Measurements from ENCODE around the gene VENTX.

Gene VENTX, protein sequence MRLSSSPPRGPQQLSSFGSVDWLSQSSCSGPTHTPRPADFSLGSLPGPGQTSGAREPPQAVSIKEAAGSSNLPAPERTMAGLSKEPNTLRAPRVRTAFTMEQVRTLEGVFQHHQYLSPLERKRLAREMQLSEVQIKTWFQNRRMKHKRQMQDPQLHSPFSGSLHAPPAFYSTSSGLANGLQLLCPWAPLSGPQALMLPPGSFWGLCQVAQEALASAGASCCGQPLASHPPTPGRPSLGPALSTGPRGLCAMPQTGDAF

DNA sequence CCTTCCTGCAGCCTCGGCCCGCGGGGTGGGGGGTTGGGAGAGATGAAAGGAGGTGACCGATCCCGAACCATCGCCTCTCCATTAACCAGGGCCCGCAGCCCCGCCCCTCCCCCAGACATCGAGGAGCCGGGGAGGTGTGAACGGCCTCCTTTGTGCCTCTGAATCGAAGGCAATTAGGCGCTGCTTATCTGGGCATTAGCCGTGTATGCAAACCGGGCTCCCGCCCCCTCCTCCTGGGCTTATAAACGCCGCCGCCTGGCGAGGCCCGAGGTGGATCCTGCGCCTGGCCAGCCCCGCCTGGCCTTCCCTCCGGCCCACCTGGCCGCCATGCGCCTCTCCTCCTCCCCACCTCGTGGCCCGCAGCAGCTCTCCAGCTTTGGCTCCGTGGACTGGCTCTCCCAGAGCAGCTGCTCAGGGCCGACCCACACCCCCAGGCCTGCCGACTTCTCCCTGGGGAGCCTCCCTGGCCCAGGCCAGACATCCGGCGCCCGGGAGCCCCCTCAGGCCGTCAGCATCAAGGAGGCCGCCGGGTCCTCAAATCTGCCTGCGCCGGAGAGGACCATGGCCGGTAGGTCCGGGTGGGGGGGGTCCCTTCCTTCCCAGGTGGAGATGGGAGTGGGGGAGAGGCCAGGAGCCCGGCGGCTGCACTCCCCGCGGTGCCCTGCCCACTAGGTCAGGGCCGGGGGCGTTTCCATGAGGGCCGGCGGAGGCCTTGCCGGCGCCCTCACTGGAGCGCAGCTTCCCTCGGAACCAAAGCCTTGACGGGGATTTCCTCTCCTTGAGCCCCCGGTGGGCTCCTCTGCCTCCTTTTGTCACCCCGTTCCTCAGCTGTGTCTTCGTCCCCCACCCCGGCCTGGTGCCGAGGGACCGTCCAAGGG lies at the start of gene VENTX:
VENTX (plus strand) TSS at position 268 of the 878 bp plus-strand sequence; CDS start at position 328, 60 bp downstream.
- DNase-seq (ENCODE audit: low read depth): no peak

DNA sequence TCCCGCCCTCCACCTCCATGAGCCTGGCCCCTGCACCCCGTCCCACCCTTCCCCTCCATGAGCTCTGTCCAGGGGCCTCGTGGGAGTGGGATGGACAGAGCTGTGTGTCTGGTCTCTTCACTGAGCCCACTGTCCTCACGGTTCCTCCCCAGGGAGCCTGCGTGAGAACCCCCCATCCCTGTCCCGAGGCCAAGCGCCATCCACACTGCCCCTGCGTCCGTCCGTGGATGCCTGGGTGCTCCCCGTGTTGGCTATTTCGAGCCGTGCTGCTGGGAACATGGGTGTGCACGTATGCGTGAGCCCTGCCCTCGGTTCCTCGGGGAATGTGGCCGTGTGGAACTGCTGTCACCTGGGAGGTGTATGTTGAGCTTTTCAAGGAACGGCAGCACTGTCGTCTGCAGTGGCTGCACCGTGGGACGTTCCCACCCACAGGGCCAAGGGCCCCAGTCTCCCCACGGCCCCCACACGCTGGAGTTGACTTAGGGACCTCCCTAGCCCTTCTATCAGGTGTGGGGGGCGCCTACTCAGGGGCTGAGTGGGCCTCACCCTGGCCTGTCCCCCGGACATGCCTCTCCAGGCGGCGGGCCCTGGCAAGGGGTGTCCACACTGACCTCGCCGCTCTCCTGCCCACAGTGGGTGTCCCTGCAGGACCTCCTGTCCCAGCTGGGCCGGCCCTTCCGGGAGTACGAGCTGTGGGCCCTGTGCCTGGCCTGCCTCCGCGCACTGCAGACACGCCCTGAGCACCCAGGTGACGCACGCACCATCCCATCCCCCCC lies 49.6 kb upstream of the VENTX start:
- no peak for DNase-seq (ENCODE audit: low read depth)

DNA sequence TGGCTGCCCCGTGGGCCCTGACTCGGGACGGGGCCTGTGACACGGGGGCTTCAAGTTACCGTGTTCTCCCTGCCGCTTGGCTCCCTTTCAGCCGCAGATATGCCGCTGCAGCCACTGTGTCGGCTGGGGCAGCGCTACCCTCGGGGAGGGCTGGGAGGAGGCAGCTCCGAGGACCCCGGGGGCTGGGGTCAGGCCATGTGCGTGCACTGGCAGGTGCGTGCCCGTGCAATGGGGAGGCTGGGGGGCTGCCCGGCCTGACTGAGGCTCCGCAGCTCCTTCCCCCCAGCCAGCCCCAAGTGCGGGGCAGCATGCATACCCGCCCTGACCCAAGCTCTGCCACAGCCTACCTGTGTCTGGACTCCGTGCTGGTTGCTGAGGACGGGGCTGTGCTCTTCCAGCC lies 48.4 kb upstream of the VENTX start:
- DNase-seq (ENCODE audit: low read depth): no peak

DNA sequence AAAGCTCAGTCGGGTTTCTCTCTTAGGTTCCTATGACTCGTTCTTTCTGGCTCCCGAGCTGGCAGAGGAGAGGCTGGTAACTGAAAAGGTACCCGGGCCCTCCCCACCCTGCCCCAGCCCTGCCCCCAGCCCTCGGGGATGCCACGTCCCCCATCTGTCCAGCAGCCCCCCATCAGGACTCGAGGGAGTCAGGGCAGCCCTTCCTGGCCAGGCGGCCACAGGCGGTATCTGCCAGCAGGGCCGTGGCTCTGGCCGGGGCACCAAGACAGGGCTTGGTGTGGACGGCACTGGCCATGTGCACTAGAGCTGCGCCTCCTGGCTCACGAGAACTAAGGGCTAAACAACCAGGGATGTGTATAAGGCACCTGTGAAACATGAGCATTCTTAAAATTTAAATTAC lies 47.9 kb upstream of the VENTX start:
- DNase-seq (ENCODE audit: low read depth): no peak

DNA sequence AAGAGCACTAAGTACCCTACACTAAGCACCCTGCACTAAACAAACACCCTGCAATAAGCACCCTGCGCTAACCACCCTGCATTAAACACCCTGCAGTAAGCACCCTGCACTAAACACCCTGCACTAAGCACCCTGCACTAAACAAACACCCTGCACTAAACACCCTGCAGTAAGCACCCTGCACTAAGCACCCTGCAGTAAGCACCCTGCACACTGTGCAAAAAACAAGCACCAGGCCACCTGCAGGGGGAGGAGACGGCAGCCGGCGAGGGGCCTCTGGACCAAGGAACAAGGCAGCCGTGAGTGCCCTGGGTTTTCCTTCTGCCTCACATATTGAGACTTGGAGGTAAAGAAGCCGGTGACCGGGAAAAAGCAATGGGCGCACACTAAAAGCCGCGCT lies 47.4 kb upstream of the VENTX start:
- no peak for DNase-seq (ENCODE audit: low read depth)

DNA sequence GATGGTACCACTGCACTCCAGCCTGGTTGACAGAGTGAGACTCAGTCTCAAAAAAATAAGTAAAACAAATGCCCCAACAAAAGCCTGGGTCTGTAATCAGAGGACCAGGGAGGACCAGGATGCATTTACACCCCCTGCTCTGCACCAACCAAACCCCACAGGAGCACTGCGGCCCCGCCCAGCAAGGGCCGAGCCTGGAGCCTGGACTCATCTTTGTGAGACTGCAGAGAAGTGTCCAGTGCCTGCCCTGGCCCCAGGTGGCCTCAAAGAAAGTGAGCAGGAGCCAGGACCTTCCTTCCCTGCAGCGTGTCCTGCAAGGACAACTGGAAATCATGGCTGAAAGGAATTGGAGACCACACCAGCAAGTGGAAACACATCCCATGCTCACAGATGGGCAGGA lies 46.0 kb upstream of the VENTX start:
- no peak for DNase-seq (ENCODE audit: low read depth)

DNA sequence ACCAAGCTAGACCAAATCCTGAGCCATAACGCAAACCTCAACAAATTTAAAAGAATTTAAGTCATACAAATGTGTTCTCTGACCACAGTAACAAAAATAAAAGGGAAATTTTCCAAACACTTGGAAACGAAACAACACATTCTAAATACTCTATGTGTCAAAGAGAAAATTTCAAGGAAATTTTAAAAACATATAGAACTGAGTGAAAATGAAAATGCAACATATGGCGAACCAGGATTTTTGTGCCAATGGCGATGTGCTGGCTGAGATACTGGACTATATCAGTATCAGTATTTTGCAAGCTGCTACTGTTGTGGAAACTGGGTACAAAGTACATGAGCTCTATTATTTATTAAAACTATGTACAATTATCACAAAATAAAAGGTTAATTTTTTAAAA lies 43.5 kb upstream of the VENTX start:
- DNase-seq (ENCODE audit: low read depth): no peak

DNA sequence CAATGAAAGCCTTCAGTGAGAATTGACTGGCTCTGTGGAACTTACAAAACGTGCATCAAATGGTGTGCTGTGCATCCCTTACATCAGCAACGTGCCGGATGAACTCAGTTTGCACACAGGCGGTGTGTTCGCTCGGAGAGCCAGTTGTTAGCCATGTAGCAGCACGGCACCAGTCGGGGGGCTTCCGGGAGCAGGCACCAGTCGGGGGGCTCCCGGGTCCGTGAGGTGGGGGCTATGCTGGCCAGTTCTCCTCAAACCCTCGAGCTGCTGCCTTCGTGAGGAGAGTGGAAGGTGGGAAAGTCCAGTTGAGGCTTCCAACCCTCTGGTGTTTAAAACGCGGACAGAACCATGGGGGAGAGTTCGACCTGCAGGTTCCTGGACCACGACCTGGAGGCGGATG lies 42.6 kb upstream of the VENTX start:
- no peak for DNase-seq (ENCODE audit: low read depth)

DNA sequence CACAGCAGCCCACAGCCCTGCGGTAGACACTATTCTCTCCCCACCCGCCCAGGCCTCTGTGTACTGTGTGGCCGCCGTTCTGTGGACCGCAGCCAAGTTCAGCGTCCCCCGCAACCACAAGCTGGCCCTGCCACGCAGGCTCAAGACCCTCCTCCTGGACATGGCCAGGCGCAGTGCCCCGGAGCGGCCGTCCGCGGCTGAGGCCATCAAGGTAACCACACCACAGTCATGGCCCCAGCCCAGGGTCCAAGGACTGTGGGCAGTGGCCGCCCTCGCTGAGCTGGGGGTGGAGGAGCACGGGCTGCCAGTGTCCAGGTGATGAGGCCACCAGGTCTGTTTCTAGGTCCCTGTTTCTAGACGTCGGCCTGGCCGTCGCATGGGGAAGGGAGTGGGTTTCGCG lies 42.0 kb upstream of the VENTX start:
- no peak for DNase-seq (ENCODE audit: low read depth)

DNA sequence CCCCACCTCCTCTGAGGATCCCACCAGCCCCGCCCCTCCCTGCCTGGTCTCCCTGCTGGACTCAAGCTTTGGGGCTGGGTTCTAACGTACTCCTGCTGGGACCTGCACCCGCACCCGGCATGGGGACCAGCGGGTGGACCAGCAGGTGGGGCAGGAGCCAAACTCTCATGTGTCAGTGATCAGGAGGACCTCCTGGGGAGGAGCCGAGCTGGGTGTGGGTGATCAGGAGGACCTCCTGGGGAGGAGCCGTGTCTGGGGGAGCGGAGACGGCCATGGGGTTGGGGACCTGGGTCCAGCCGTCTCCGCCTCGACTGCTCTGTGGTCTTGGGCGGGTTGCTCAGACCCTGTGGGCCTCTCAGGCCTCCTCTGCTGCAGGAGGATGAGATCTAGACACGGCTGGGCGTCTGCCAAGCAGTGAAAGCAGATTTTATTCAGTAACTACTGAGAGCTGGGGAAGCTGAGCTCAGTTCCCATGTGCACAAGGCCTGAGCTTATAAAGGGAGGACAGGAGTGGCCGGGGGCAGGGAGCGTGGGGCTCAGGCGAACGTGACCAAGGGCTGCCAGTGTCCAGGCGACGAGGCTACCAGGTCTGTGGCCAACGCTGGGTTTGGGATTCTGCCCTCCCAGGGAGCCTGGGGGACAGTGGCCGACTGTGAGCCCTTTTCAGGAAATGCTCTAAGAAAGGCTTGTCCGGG lies 41.3 kb upstream of the VENTX start:
- no peak for DNase-seq (ENCODE audit: low read depth)

DNA sequence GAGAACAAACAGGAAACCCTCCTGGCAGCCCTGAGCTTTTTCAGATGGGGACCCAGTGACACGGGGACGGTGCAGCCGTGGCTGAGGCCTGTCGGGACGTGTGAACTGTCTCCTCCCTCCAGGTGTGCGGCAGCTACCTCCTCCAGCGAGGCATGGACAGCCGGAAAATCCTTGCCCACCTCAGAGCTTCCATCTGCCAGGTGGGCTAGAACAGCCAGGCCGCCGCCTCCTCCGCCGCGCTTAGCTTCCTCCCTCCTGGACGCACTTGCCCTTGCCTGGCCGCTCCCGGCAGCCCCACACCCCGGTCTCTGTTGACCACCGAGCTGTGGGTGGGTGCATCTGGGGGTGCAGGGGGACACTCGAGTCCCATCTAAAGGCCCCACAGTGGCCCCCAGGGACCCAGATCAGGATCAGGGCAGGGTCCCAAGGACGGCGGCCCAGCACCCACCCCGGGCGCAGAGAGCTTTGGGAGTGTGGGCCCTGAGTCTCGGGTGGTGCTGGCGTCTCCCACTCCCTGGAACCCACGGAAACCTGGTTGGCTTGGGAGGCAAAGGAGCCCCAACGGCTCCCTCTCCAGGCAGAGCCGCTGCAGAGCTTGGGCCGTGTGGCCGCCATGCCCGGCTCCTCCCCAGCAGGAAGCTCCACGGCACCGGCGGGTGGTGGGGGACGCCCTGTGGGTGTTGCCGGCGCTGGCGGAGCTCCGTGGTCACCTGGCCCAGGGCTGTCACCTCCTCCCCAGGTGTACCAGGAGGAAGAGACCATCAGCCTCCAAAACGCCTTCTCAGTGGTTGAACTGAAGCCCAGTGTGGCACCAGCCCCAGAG lies 40.5 kb upstream of the VENTX start:
- no peak for DNase-seq (ENCODE audit: low read depth)

DNA sequence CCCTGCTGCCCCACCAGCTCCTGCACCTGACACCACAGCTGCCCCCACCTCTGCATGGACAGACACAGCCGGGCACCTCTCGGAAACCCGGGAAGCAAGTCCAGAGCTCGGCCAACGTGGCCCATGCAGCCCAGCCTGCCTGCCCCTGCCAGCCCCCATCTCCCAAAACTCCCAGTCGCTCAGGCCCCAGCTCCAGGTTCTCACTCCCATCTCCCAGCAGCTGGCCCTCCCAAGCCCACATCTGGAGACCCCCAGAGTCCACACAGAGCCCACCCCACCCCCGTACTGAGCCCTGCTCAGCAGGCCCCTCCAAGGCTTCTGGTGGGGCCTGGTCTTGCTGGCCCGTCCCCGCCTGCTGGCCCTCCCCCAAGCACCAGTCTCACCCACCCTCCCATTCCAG lies 39.9 kb upstream of the VENTX start:
- DNase-seq (ENCODE audit: low read depth): no peak

DNA sequence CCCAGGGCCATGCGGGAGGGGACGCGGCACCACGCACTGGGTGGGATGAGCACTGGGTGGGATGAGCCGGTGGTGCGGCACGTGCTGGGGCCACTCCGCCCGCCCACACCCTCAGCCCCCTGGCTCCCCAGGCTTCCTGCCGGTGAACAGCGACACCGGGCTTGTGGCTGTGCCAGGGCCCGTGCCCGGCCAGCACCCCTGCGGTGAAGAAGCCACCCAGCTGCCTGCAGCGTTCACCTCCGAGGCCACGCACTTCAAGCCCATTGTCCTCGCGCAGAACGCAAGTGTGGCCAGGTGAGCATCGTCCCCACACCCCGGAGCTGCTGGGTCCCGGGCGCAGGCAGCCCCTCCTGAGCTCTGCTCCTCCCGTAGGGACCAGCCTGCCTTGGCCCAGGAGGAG lies 39.4 kb upstream of the VENTX start:
- DNase-seq (ENCODE audit: low read depth): no peak

DNA sequence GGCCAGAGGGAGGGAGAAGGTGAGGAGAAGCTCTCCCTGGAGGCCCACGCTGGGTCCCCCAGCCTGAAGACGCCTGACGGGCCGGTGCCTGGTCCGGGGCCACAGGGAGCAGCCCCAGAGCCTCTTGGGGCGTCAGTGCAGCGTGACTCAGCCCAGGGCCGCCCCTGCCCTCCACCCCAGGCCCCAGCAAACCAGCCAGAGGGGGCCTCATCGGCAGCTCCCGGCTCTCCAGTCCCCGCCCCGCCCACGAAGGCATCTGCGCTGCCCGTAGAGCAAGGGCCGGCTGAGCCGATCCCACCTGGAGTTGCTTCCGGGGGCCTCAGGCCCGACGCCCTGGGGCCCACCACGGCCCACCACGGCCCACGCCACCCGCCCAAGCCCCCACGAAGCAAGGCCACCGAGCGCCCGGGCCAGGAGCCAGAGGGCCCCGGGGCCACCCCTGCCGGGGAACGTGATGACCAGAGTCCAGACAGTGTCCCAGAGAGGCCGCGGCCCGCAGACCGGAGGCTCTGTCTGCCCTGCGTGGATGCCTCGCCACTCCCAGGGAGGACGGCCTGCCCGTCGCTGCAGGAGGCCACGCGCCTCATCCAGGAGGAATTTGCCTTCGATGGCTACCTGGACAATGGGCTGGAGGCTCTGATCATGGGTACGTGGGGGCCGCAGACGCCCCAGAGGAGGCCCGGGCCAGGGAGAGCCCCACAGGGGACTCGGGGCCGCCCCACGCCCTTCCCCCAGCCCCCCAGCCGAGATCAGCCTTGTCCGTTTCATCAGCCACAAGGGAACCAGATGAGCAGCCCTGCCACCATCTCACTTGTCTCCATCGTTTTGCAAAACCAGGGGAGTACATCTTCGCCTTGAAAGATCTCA lies 38.8 kb upstream of the VENTX start:
- no peak for DNase-seq (ENCODE audit: low read depth)

DNA sequence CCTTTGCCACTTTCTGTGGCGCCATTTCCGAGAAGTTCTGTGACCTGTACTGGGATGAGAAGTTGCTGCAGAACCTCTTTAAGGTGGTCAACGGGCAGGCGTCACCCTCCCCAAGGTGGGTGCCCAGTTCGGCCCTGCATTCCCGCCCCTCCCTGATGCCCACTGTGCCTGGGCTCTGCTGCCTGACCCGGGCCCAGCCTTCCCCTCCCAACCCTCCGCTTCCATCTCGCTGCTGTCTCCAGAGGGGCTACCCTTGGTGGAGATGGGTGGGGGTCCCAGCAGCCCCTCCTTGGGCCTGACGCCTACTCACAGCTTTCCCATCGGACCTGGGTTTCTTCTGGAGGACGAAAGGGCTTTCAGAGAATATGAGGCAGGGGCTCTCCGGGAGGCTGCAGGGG lies 38.2 kb upstream of the VENTX start:
- DNase-seq (ENCODE audit: low read depth): no peak

DNA sequence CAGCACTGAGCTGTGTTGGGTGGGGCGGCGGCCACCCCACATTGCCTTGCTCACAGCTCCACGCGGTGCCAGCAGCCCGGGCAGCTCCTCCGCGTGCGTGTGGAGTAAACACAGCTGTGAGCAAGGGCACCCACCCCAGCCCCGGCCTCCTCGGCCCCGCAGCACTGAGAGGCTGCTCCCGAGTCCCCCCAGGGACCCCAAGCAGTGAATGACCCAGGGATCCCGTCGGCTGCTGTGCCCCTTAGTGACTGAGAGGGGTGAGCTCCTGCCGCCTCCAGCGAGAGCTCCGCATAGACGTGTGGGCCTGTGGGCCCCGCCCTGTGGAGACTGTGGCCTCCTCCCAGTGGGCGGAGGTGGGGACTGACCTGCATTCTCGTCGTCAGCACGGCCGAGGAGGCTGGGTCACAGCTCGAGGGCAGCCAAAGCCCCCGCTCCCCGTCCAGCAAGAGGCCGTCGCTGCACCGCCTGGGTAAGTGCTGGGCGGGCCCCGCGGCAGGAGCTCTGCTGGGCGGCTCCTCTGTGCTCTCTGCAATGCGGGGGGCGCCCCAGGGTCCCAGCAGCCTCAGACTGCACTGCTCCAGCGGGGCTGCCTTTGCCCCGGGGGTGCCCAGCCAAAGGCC lies 37.6 kb upstream of the VENTX start:
- DNase-seq (ENCODE audit: low read depth): no peak

DNA sequence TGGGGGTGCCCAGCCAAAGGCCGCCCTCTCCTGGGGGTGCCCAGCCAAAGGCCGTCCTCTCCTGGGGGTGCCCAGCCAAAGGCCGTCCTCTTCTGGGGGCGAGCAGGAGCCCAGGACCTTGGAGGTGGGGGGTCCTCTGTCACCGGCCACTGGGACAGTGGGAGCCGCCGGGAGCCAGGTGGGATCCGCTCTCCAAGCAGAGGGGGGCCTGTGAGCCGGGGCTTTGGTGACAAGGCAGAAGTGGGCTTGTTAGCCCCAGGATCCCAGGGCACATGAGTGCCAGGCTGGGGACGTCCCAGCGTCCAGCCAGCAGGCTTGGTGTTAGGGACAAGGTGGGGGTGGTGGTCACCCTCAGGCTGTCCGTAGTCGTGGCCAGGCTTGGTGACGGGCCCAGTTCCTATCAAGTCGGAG lies 37.0 kb upstream of the VENTX start:
- no peak for DNase-seq (ENCODE audit: low read depth)

DNA sequence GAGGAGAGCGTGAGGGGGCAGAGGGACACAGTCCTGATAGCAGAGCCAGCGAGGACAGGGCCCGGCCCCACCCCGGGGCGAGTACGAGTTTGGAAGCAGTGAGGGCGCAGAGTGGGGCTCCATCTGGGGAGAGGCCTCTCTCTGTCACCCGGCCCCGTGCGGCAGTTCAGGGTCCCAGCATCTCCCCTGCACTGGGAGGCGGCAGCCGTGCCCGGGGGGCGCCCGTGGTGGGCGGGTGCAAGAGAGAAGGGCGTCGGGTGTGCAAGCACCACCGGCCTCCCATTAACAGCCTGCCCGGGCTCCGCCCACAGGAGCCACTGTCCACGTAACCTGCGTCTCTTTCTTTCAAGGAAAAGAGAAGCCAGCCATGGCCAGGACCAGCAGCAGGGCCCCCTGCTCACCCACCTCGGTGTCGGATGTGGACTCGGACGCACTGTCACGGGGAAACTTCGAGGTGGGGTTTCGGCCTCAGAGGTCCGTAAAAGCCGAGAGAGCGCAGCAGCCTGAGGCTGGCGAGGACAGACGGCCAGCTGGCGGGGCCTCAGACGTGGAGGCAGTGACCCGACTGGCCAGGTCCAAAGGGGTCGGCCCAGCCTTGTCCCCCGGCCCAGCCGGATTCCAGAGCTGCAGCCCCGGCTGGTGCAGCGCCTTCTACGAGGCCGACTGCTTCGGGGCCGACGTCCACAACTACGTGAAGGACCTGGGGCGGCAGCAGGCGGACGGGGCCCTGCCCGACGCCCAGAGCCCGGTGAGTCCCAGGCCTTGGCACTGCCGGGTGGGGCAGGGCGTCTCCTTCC lies 36.3 kb upstream of the VENTX start:
- DNase-seq (ENCODE audit: low read depth): no peak

Measured in stimulated activated CD8-positive, alpha-beta memory T cell treated with anti-CD3 and anti-CD28 coated beads, Interleukin-4, amount 100 ng/mL, for 24 hours (primary cell).